ENCODE results near the gene CAMK2A.

Gene CAMK2A

DNA sequence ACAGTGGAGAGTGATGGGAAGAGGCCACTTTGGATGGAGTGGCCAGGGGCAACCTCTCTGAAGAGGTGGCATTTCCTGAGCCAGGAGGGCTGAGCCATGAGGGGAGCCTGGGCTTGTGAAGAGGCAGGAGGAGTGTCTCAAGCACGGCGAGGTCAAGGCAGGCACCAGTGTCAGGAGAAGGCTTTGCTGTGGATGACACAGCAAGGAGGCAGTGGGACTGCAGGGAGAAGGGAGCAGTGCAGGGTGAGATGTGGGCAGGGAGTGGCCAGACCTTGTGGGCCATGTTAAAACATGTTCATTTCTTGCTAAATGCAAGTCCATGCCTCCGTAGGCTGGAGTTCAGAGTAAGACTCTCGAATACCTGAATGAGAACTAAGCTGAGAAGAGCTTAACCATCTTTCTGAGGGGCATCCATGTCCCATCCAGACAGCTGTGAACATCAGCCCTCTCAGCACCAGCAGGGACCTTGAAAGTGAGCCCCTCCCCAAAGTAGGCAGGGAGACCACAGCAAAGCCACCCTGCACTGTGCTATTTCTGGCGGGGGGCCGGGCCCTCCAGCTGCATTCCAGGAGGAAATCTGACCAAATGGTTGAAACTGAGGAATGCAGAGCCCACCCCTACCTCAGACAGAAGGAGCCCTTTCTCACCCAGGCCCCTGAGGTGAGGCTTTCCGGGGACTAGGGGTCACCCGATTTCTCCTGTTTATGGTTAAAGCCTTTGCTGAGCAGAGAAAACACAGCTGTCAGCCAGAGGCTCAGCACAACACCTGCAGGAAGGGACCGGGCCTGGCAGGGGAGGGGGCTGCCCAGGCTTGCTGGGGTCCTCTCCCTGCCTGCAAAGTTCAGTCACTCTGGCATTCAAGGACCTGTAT is 29.3 kb upstream of the CAMK2A start:
- no peak for FAIRE-seq
- no peak for DNase-seq (ENCODE audit: insufficient read length, low spot score)
- TF ChIP-seq POU2F2 (IDR thresholded peaks at IDR 0.05; ENCODE audit: low read depth, low read length) (no peak), PAX5 (IDR thresholded peaks at IDR 0.05; ENCODE audit: insufficient read depth, low read length, severe bottlenecking) (no peak), SPI1 (IDR thresholded peaks at IDR 0.05; ENCODE audit: low read depth, low read length) (no peak), POLR2AphosphoS5 (IDR thresholded peaks at IDR 0.05; ENCODE audit: low read depth, low read length) (no peak), TAF1 (IDR thresholded peaks at IDR 0.05; ENCODE audit: low read depth, low read length) (no peak), POLR2A (IDR thresholded peaks at IDR 0.05; ENCODE audit: low read depth, low read length) (no peak)

DNA sequence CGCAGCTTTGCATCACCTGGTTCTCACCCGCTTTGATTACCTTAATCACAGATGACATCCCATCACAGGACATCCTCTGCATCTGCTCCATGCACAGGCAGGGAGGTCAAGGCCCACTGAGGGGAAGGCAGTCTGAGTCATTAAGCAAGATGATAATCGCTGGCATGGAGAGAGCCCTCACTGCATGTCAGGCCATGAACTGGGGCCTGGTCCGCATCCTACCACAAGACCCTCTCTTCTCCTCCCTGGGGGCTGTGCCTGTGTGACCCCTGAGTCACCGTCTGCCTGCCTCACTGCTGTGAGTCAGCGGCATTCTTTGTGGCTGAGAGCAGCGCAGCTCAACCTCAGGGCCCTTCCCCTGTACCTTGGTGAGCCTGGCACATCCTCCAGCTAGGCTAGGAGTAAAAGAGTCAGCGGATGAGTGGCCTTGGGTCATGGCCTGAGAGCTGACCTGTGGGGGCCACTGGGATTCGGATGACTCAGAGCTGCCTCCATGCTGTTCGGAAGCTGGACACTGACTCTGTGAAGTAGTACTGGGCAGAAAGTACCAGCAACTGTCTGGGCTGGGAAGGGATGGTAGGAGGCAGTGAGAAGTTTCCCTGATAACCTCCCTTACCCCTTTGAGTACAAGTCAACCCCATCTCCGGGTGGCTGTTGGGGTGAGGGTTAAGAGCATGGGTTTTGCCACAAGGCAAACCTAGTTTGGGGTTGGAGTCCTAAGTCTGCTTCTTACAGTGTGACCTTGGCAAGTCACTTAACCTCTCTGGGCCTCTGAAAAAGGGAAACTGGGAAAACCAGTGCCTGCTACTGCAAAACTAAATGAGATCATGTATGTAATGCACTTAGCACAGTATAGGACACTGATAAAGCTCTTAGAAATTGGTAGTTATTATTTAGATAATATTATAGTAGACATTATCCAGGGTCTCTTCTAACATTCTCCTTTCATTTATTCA is 27.8 kb upstream of the CAMK2A start:
- TF ChIP-seq PAX5 (IDR thresholded peaks at IDR 0.05; ENCODE audit: insufficient read depth, low read length, severe bottlenecking) (no peak), POLR2A (IDR thresholded peaks at IDR 0.05; ENCODE audit: low read depth, low read length) (no peak), TAF1 (IDR thresholded peaks at IDR 0.05; ENCODE audit: low read depth, low read length) (no peak), POU2F2 (IDR thresholded peaks at IDR 0.05; ENCODE audit: low read depth, low read length) (no peak)
- FAIRE-seq (no peak), DNase-seq (ENCODE audit: insufficient read length, low spot score) (no peak)

DNA sequence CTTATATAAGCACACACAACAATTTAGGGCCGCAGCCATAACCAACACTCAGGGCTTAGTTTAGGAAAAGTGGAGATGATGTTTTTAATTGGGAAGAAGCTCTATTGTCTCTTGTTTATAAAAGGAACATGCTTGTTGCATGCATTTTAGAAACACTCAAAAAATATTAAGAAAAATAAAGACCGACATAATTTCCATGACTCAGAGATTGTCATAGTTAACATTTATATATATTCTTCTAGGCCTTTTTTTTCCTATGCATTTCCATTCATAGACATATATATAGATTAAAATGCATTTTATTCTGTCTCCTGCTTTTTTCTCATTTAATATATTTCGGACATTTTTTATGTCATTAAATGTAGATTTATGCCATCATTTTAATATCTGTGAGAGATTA is 26.7 kb upstream of the CAMK2A start:
- no peak for DNase-seq (ENCODE audit: insufficient read length, low spot score)
- TF ChIP-seq POLR2A (IDR thresholded peaks at IDR 0.05; ENCODE audit: low read depth, low read length): no peak
- TF ChIP-seq POLR2AphosphoS5 (IDR thresholded peaks at IDR 0.05; ENCODE audit: low read depth, low read length): no peak
- TF ChIP-seq POU2F2 (IDR thresholded peaks at IDR 0.05; ENCODE audit: low read depth, low read length): no peak
- no peak for TF ChIP-seq SPI1 (IDR thresholded peaks at IDR 0.05; ENCODE audit: low read depth, low read length)
- TF ChIP-seq PAX5 (IDR thresholded peaks at IDR 0.05; ENCODE audit: insufficient read depth, low read length, severe bottlenecking): no peak
- FAIRE-seq: no peak

DNA sequence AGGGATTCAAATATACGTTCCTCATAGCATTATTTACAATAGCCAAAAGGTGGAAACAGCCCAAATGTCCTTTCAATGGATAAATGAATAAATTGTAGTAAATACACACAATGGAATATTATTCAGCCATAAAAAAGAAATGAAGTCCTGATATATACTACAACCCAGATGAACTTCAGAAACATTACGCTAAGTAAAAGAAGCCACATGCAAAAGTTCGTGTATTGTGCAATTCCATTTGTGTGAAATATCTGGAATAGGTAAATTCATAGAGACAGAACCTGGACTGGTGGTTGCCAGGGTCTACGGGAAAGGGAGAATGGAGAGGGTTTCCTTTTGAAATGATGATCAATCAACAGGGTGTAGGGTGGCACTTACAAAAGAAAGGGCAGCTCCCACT is 25.7 kb upstream of the CAMK2A start:
- FAIRE-seq: no peak
- TF ChIP-seq PAX5 (IDR thresholded peaks at IDR 0.05; ENCODE audit: insufficient read depth, low read length, severe bottlenecking) (no peak), POLR2AphosphoS5 (IDR thresholded peaks at IDR 0.05; ENCODE audit: low read depth, low read length) (no peak), TAF1 (IDR thresholded peaks at IDR 0.05; ENCODE audit: low read depth, low read length) (no peak), SPI1 (IDR thresholded peaks at IDR 0.05; ENCODE audit: low read depth, low read length) (no peak), POU2F2 (IDR thresholded peaks at IDR 0.05; ENCODE audit: low read depth, low read length) (no peak), POLR2A (IDR thresholded peaks at IDR 0.05; ENCODE audit: low read depth, low read length) (no peak)
- no peak for DNase-seq (ENCODE audit: insufficient read length, low spot score)

DNA sequence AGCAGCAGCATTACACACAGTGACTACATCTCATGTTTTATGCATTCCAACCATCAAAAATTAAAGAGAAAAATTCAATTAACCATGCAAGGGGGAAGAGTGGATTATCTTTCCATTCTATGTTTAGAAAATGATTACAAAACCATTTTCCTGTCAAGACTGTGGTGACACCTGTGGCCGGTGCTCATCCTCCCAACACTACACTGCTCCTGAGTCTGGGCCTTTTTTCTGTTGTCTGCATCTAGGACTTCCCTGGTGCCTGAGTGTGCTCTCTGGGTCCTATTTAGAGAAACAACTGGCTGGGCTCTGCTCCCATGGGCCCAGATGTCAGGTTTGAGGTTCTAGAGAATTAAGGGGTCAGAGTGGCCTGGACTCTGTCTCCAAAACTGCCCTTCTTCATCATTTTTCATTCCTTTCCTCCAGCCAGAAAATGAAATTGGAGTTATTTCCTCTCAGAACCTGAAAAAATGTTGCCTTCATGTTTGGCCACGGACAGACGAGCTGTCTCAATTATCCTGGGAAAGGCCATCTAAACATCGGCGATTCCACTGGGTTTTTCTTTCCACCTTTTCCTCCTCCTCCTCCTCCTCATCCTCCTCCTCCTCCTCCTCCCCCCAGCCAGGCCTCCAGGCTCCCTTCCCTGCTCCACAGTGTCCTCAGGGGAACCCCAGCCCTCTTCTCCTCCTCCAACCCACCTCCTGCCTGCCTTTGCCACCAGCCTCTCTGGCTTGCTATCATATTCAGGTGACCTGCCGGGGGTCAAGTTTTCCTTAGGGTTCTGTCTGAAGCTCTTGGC is 24.5 kb upstream of the CAMK2A start:
- DNase-seq (ENCODE audit: insufficient read length, low spot score): no peak
- TF ChIP-seq TAF1 (IDR thresholded peaks at IDR 0.05; ENCODE audit: low read depth, low read length) (no peak), POLR2AphosphoS5 (IDR thresholded peaks at IDR 0.05; ENCODE audit: low read depth, low read length) (no peak), PAX5 (IDR thresholded peaks at IDR 0.05; ENCODE audit: insufficient read depth, low read length, severe bottlenecking) (no peak), SPI1 (IDR thresholded peaks at IDR 0.05; ENCODE audit: low read depth, low read length) (no peak), POLR2A (IDR thresholded peaks at IDR 0.05; ENCODE audit: low read depth, low read length) (no peak), POU2F2 (IDR thresholded peaks at IDR 0.05; ENCODE audit: low read depth, low read length) (no peak)

DNA sequence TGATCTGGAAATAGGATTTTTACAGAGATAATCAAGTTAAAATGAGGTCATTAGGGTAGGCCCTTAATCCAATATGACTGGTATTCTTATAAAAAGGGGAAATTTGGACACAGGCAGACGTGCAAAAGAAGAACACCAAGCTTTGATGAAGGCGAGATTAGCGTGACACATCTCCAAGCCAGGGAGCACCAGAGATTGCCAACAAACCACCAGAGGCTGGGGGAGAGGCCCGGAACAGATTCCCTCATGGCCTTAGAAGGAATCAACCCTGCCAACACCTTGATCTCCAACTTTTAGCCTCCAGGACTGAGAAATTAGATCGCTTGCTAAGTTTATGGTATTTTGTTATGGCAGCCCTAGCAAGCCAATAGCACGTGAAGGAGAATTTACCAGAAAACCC is 23.9 kb upstream of the CAMK2A start:
- DNase-seq (ENCODE audit: insufficient read length, low spot score): no peak
- TF ChIP-seq POLR2AphosphoS5 (IDR thresholded peaks at IDR 0.05; ENCODE audit: low read depth, low read length) (no peak), POLR2A (IDR thresholded peaks at IDR 0.05; ENCODE audit: low read depth, low read length) (no peak), TAF1 (IDR thresholded peaks at IDR 0.05; ENCODE audit: low read depth, low read length) (no peak), PAX5 (IDR thresholded peaks at IDR 0.05; ENCODE audit: insufficient read depth, low read length, severe bottlenecking) (no peak), SPI1 (IDR thresholded peaks at IDR 0.05; ENCODE audit: low read depth, low read length) (no peak), POU2F2 (IDR thresholded peaks at IDR 0.05; ENCODE audit: low read depth, low read length) (no peak)
- no peak for FAIRE-seq

More for the DNA sequence above, 24.5 kb upstream of the CAMK2A start:
- no peak for FAIRE-seq

DNA sequence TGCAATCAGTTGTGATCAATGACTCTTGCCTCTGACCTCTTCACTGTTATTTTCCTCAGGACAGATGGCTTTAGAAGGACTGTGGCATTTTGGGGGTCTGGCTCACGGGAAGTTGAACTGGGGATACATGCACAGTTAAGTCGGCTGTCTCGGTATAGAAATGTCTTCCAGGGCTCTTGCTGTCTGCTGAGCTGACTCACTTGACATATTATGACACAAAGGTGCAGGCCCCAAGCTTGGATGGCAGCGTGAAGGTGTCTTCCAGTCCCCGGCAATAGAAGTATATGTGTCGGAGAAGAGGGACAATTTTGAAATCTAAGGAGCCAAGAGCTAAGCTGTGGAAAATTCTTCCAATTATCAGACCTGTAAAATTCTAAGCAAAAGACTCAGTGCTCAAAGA is 22.9 kb upstream of the CAMK2A start:
- no peak for FAIRE-seq
- TF ChIP-seq SPI1 (IDR thresholded peaks at IDR 0.05; ENCODE audit: low read depth, low read length) (no peak), POLR2AphosphoS5 (IDR thresholded peaks at IDR 0.05; ENCODE audit: low read depth, low read length) (no peak), PAX5 (IDR thresholded peaks at IDR 0.05; ENCODE audit: insufficient read depth, low read length, severe bottlenecking) (no peak), TAF1 (IDR thresholded peaks at IDR 0.05; ENCODE audit: low read depth, low read length) (no peak), POLR2A (IDR thresholded peaks at IDR 0.05; ENCODE audit: low read depth, low read length) (no peak), POU2F2 (IDR thresholded peaks at IDR 0.05; ENCODE audit: low read depth, low read length) (no peak)
- no peak for DNase-seq (ENCODE audit: insufficient read length, low spot score)

DNA sequence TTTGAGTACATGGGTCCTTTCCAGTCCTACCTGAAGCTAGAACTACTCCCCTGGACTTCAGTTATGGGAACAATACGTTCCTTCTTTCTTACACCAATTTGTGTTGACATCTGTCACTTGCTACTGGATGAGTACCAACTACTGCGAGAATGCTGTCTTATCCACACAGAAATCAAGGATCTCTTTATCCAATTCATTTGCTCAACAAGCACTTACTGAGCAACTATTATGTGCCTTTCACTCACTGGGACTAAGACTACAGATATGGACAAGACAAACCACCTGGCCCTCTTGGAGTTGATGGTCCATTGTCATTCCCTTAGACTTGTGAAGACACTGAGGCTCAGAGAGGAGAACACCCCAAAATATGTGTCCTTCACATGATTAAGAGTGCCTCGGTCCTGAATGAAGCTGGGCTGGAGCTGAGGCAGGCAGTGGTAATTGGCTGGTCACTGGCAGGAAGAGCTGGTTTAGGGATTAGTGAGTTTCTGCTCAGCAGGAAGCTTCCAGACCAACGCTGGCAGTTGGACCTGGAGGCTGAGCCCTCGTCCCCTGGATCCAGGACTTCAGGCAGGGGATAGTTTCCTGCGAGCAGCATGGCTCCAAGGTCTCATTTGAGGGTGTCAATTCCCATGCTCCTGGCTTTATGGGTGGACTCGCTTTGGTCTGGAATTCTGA is 21.6 kb upstream of the CAMK2A start:
- TF ChIP-seq TAF1 (IDR thresholded peaks at IDR 0.05; ENCODE audit: low read depth, low read length) (no peak), POU2F2 (IDR thresholded peaks at IDR 0.05; ENCODE audit: low read depth, low read length) (no peak), SPI1 (IDR thresholded peaks at IDR 0.05; ENCODE audit: low read depth, low read length) (no peak), PAX5 (IDR thresholded peaks at IDR 0.05; ENCODE audit: insufficient read depth, low read length, severe bottlenecking) (no peak), POLR2A (IDR thresholded peaks at IDR 0.05; ENCODE audit: low read depth, low read length) (no peak), POLR2AphosphoS5 (IDR thresholded peaks at IDR 0.05; ENCODE audit: low read depth, low read length) (no peak)
- no peak for FAIRE-seq

More for the DNA sequence above, 21.6 kb upstream of the CAMK2A start:
- DNase-seq (ENCODE audit: insufficient read length, low spot score): no peak
